ENCODE results near the gene IPO8.

DNA sequence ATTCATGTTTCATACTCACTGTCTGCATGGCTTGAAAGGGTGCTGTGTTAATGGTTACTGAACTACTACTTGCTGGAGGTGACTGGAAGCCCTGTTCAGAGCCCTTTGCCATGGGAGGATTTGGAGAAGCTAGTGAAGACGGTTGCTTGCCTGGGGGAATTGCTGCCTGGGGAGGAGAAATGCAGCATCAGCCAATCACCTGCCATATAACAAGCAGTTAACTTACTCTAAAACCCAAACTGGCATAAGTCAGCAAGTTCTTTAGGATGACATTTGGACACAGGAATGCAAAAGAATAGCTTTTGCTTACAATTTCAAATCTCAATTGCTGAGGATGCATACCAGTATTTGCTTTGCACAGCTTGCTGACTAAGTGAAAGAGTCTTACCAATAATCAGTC, 23.4 kb upstream of the IPO8 start:
- TF ChIP-seq EZH2 (IDR thresholded peaks at IDR 0.05; ENCODE audit: low read depth, low read length, severe bottlenecking) (no peak), YY1 (IDR thresholded peaks at IDR 0.05; ENCODE audit: low read depth, low read length) (no peak), GABPA (IDR thresholded peaks at IDR 0.05; ENCODE audit: borderline replicate concordance, insufficient read depth, low read length) (no peak), RXRA (IDR thresholded peaks at IDR 0.05; ENCODE audit: insufficient read depth, low read depth, low read length) (no peak), EP300 (IDR thresholded peaks at IDR 0.05; ENCODE audit: borderline replicate concordance in 1 of 2, low read depth in 2 of 2, low read length in 2 of 2) (no peak), CHD1 (IDR thresholded peaks at IDR 0.05; ENCODE audit: low read depth, low read length) (no peak), POLR2A (IDR thresholded peaks at IDR 0.05; ENCODE audit: control extremely low read depth in 1 of 2, low read depth in 2 of 2, low read length in 2 of 2) (no peak), POLR2AphosphoS5 (IDR thresholded peaks at IDR 0.05; ENCODE audit: low read depth, low read length) (no peak), SIN3A (conservative IDR thresholded peaks at IDR 0.05 in 1 of 2, IDR thresholded peaks at IDR 0.05 in 1 of 2; ENCODE audit: low read depth in 1 of 2, low read length in 2 of 2) (no peak)
- TF ChIP-seq, protein P1, sequence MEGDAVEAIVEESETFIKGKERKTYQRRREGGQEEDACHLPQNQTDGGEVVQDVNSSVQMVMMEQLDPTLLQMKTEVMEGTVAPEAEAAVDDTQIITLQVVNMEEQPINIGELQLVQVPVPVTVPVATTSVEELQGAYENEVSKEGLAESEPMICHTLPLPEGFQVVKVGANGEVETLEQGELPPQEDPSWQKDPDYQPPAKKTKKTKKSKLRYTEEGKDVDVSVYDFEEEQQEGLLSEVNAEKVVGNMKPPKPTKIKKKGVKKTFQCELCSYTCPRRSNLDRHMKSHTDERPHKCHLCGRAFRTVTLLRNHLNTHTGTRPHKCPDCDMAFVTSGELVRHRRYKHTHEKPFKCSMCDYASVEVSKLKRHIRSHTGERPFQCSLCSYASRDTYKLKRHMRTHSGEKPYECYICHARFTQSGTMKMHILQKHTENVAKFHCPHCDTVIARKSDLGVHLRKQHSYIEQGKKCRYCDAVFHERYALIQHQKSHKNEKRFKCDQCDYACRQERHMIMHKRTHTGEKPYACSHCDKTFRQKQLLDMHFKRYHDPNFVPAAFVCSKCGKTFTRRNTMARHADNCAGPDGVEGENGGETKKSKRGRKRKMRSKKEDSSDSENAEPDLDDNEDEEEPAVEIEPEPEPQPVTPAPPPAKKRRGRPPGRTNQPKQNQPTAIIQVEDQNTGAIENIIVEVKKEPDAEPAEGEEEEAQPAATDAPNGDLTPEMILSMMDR (IDR thresholded peaks at IDR 0.05; ENCODE audit: control extremely low read depth in 1 of 3, insufficient read depth in 1 of 3, low read depth in 1 of 3, low read length in 3 of 3) = no peak
- TF ChIP-seq, protein P2, sequence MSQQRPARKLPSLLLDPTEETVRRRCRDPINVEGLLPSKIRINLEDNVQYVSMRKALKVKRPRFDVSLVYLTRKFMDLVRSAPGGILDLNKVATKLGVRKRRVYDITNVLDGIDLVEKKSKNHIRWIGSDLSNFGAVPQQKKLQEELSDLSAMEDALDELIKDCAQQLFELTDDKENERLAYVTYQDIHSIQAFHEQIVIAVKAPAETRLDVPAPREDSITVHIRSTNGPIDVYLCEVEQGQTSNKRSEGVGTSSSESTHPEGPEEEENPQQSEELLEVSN (IDR thresholded peaks at IDR 0.05) = no peak
- TF ChIP-seq, protein P3, sequence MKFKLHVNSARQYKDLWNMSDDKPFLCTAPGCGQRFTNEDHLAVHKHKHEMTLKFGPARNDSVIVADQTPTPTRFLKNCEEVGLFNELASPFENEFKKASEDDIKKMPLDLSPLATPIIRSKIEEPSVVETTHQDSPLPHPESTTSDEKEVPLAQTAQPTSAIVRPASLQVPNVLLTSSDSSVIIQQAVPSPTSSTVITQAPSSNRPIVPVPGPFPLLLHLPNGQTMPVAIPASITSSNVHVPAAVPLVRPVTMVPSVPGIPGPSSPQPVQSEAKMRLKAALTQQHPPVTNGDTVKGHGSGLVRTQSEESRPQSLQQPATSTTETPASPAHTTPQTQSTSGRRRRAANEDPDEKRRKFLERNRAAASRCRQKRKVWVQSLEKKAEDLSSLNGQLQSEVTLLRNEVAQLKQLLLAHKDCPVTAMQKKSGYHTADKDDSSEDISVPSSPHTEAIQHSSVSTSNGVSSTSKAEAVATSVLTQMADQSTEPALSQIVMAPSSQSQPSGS (IDR thresholded peaks at IDR 0.05; ENCODE audit: low read length) = no peak
